HepG2 (cell line): Measurements from ENCODE around the gene MAGI1. TPM values are rescaled to one million over a fixed set of nuclear protein-coding genes. Genes with fewer than 3 reads are reported as not detected.

Source experiments
- ATAC-seq: fragments of 200-7000 bp; cut with Tn5 transposase; 3 replicates; pipeline ENCODE4 v1.9.1; 2020; ENCODE audit warnings: mild to moderate bottlenecking, moderate library complexity
- BruUV-seq: library from RNA; stranded (reverse); fragments of 400-500 nt; replicated peaks from 2 replicates; lab custom pipeline; 2021; lab: Mats Ljungman, UMichigan
- CTCF ChIA-PET: fragments of 300-600 bp; formaldehyde crosslinking; extraction: SDS; loops from one replicate; lab custom pipeline; 2021; ENCODE audit warnings: low total read pairs, inconsistent platforms, low intra/inter-chr PET ratio; lab: Yijun Ruan, JAX
- POLR2A ChIA-PET: fragments of 350-600 bp; sonication (Branson Sonifier 250); formaldehyde crosslinking; loops from one replicate; lab custom pipeline; 2020; ENCODE audit warnings: antibody characterized with exemption, inconsistent platforms; lab: Yijun Ruan, JAX
- DNase-seq: peaks from one replicate; pipeline ENCODE4 v3.0.0-alpha.2; 2015; ENCODE audit warnings: low spot score
- FAIRE-seq: peaks from 3 replicates; lab custom pipeline; 2011; peaks lifted over from hg19 to GRCh38; lab: Jason Lieb, UNC
- H2AFZ ChIP-seq: one replicate; pipeline ENCODE4 v1.6.1; 2011; ENCODE audit warnings: low read length, inconsistent platforms
- H3K27ac ChIP-seq: fragments of 300-600 bp; 3 replicates; pipeline ENCODE4 v1.8.0; 2011; ENCODE audit warnings: mixed run types, mild to moderate bottlenecking, mixed read lengths, low read length, inconsistent platforms; ENCODE audit not compliant: insufficient read depth; ENCODE audit errors: extremely low read length
- H3K27me3 ChIP-seq, 2 experiments: fragments of 200-600 bp in 1 of 2; 2 replicates in 1 of 2; 3 replicates in 1 of 2; pipeline versions ENCODE4 v1.6.0 to v1.8.0; 2011; ENCODE audit warnings: low read length in 2 of 2, mild to moderate bottlenecking in 2 of 2, moderate library complexity in 2 of 2, inconsistent platforms in 1 of 2; ENCODE audit not compliant: insufficient read depth in 2 of 2, control insufficient read depth in 1 of 2
- H3K36me3 ChIP-seq, 2 experiments: fragments of 200-600 bp in 1 of 2; replicated peaks in 1 of 2; 2 replicates in 1 of 2; 3 replicates in 1 of 2; pipeline versions ENCODE4 v1.5.1 to v1.8.0; 2011; ENCODE audit warnings: low read length in 2 of 2, inconsistent platforms in 1 of 2; ENCODE audit not compliant: insufficient read depth in 2 of 2, control insufficient read depth in 1 of 2
- H3K4me1 ChIP-seq: 2 replicates; pipeline ENCODE4 v1.5.1; 2012; ENCODE audit warnings: low read length, inconsistent platforms; ENCODE audit not compliant: insufficient read depth
- H3K4me2 ChIP-seq: 2 replicates; pipeline ENCODE4 v1.6.0; 2011; ENCODE audit warnings: low read depth, low read length, inconsistent platforms
- H3K4me3 ChIP-seq, 3 experiments: fragments of 200-600 bp in 1 of 3; sonication (generic), shearing (Covaris generic) in 1 of 3; replicated peaks in 1 of 3; 2 replicates each; pipeline ENCODE4 v1.5.1; 2011 to 2016; ENCODE audit warnings: low read length in 3 of 3, inconsistent platforms in 2 of 3, low read depth in 2 of 3, mild to moderate bottlenecking in 2 of 3, control low read depth in 1 of 3, mixed read lengths in 1 of 3; ENCODE audit not compliant: insufficient read depth in 1 of 3
- H3K79me2 ChIP-seq: one replicate; pipeline ENCODE4 v1.6.1; 2011; ENCODE audit warnings: low read length, inconsistent platforms; ENCODE audit not compliant: insufficient read depth
- H3K9ac ChIP-seq: 2 replicates; pipeline ENCODE4 v1.6.0; 2011; ENCODE audit warnings: mild to moderate bottlenecking, low read depth, low read length, inconsistent platforms; ENCODE audit not compliant: insufficient read depth
- H3K9me3 ChIP-seq: 2 replicates; pipeline ENCODE4 v1.5.1; 2012; ENCODE audit warnings: mild to moderate bottlenecking, low read length
- H4K20me1 ChIP-seq: 2 replicates; pipeline ENCODE4 v1.6.0; 2011; ENCODE audit warnings: inconsistent platforms, mild to moderate bottlenecking, low read length, moderate library complexity; ENCODE audit not compliant: insufficient read depth
- AGO2 ChIP-seq: fragments of 200-400 bp; formaldehyde crosslinking; optimal IDR thresholded peaks from 2 replicates; pipeline ENCODE3; 2017; ENCODE audit warnings: mild to moderate bottlenecking, low read depth, low read length, moderate library complexity
- BCL6 ChIP-seq: IDR thresholded peaks from 2 replicates; pipeline ENCODE4 v1.6.1; 2016; ENCODE audit warnings: missing genetic modification reagents, missing compliant biosample characterization
- CBFB ChIP-seq: sonication (generic); formaldehyde crosslinking; IDR thresholded peaks from 2 replicates; pipeline ENCODE4 v1.4.0; 2020; ENCODE audit warnings: missing genetic modification reagents
- FOXA1 ChIP-seq, 2 experiments: fragments of 450-650 bp in 1 of 2; sonication (generic) in 1 of 2; formaldehyde crosslinking in 1 of 2; IDR thresholded peaks; 2 replicates each; pipeline versions ENCODE4 v1.4.0 to v1.6.1; 2016 to 2020; ENCODE audit warnings: missing genetic modification reagents in 1 of 2
- GATAD2A ChIP-seq: IDR thresholded peaks from 2 replicates; pipeline ENCODE4 v1.6.1; 2016
- MAZ ChIP-seq, 2 experiments: sonication (generic) in 1 of 2; formaldehyde crosslinking in 1 of 2; IDR thresholded peaks; 2 replicates each; pipeline versions ENCODE4 v1.5.0 to v1.6.1; 2012 to 2020; ENCODE audit warnings: low read depth in 2 of 2, mild to moderate bottlenecking in 2 of 2, borderline replicate concordance in 1 of 2, improper control_type of control experiment in 1 of 2, low read length in 1 of 2, missing genetic modification reagents in 1 of 2, moderate library complexity in 1 of 2
- PAXIP1 ChIP-seq: sonication (generic); formaldehyde crosslinking; conservative IDR thresholded peaks from 2 replicates; pipeline ENCODE4 v1.4.0; 2020; ENCODE audit warnings: mild to moderate bottlenecking, missing genetic modification reagents, moderate library complexity
- SOX5 ChIP-seq: IDR thresholded peaks from 2 replicates; pipeline ENCODE4 v1.6.1; 2016; ENCODE audit warnings: borderline replicate concordance
- ZNF292 ChIP-seq: sonication (generic); formaldehyde crosslinking; IDR thresholded peaks from 2 replicates; pipeline ENCODE4 v1.8.1; 2022; ENCODE audit warnings: mild to moderate bottlenecking, low read depth, missing genetic modification reagents, borderline replicate concordance
- ZNF512B ChIP-seq: sonication (generic); formaldehyde crosslinking; IDR thresholded peaks from 2 replicates; pipeline ENCODE4 v1.5.1; 2020; ENCODE audit warnings: missing genetic modification reagents, mild to moderate bottlenecking, borderline replicate concordance
- ZNF710 ChIP-seq: sonication (generic); formaldehyde crosslinking; IDR thresholded peaks from 2 replicates; pipeline ENCODE4 v1.5.0; 2020; ENCODE audit warnings: mild to moderate bottlenecking, missing genetic modification reagents, borderline replicate concordance
- ZNF792 ChIP-seq: IDR thresholded peaks from 2 replicates; pipeline ENCODE4 v1.6.1; 2016
- WGBS: methylation state at CpG from one replicate; pipeline ENCODE4 v1.1.6; 2017; ENCODE audit warnings: low lambda C conversion rate; 5-methylcytosine and 5-hydroxymethylcytosine counted together
- in situ Hi-C: cut with HindIII; loops from 2 replicates; pipeline ENCODE4 v1.10.0; 2017; ENCODE audit warnings: low pct_unique_long_range_greater_than_20kb; ENCODE audit not compliant: extremely low pct_ligation_motif_present
- intact Hi-C: fragments of 100-400 bp; cut with micrococcal nuclease; formaldehyde crosslinking; loops from one replicate; pipeline ENCODE4 v1.10.0; 2022; ENCODE audit not compliant: unreplicated experiment
- polyA plus RNA-seq, 8 experiments: library from polyadenylated mRNA; depleted of rRNA in 3 of 8; stranded (reverse) in 7 of 8; unstranded in 1 of 8; fragments of >200 nt; fragmentation: Illumina TruSeq in 4 of 8; extraction: Trizol in 4 of 8; gene quantifications; 2 replicates each; pipeline versions ENCODE4 v1.2.1 to v1.2.3, GENCODE V29; 2011 to 2016; ENCODE audit warnings: low read depth in 4 of 8, missing spikeins in 1 of 8, mixed read lengths in 1 of 8; ENCODE audit not compliant: insufficient read depth in 1 of 8
- total RNA-seq, 5 experiments: library from RNA; depleted of rRNA; stranded (reverse); fragments of >200 nt; fragmentation: Illumina TruSeq; extraction: Trizol; gene quantifications; 2 replicates each; pipeline ENCODE4 v1.2.3, GENCODE V29; 2016; ENCODE audit warnings: low read depth in 1 of 5
- TF ChIP-seq, protein P1 (sequence below): sonication (generic); formaldehyde crosslinking; IDR thresholded peaks from 2 replicates; pipeline ENCODE4 v1.4.0; 2020; ENCODE audit warnings: missing genetic modification reagents

Gene MAGI1
- total and polyA plus RNA-seq, 2 of the 13 experiments (the other 11 are each of a cell fraction or from before 2014, with no cell fraction given) = 22.2 to 26.0 TPM

- no peaks in the 10 kb centered on the region for H3K9me3 ChIP-seq
- no peak overlapping the region for H3K4me3 ChIP-seq
- no peak for FAIRE-seq
- ATAC-seq = peak; percentile 76
- in situ Hi-C loops = no loop called here
- no peaks in the 10 kb centered on the region for H3K36me3 ChIP-seq
- 9% methylated on average over 3 of the region's 3 CpGs for WGBS
- H3K79me2 ChIP-seq = peaks cover 69% of the 10 kb centered on the region
- 0 out of 2 replicates have a peak overlapping the region, but pooled peaks have one; percentile 4 for H3K4me2 ChIP-seq
- CTCF ChIA-PET = no interaction called here
- no peak overlapping the region for H2AFZ ChIP-seq
- H3K4me1 ChIP-seq = peaks cover 23% of the 10 kb centered on the region
- intact Hi-C loops = no loop called here
- no peak overlapping the region for H3K9ac ChIP-seq
- peaks cover 22% of the 10 kb centered on the region for H4K20me1 ChIP-seq
- BruUV-seq = no TSS peak
- H3K27ac ChIP-seq = no peak overlapping the region
- POLR2A ChIA-PET = no interaction called here
- peak; percentile 24 for DNase-seq
- H3K27me3 ChIP-seq = no peaks in the 10 kb centered on the region
- TF ChIP-seq CBFB (CRISPR knock-in tag) = no peak
- TF ChIP-seq, protein P1, sequence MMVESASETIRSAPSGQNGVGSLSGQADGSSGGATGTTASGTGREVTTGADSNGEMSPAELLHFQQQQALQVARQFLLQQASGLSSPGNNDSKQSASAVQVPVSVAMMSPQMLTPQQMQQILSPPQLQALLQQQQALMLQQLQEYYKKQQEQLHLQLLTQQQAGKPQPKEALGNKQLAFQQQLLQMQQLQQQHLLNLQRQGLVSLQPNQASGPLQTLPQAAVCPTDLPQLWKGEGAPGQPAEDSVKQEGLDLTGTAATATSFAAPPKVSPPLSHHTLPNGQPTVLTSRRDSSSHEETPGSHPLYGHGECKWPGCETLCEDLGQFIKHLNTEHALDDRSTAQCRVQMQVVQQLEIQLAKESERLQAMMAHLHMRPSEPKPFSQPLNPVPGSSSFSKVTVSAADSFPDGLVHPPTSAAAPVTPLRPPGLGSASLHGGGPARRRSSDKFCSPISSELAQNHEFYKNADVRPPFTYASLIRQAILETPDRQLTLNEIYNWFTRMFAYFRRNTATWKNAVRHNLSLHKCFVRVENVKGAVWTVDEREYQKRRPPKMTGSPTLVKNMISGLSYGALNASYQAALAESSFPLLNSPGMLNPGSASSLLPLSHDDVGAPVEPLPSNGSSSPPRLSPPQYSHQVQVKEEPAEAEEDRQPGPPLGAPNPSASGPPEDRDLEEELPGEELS = 0 out of 2 replicates have a peak, but pooled peaks have one; percentile 55
- TF ChIP-seq SOX5 (CRISPR knock-in tag) = peak; percentile 77
- no peak for TF ChIP-seq AGO2
- no peak for TF ChIP-seq ZNF512B (CRISPR knock-in tag)
- TF ChIP-seq BCL6 (CRISPR knock-in tag) = peak; percentile 22; the same call in 1 of the 2 replicates
- 0 out of 2 replicates have a peak, but pooled peaks have one; percentile 12 for TF ChIP-seq PAXIP1 (CRISPR knock-in tag)
- peak; percentile 74; the same call in 1 of the 2 replicates for TF ChIP-seq ZNF710 (CRISPR knock-in tag)
- 0 out of 2 replicates have a peak, but pooled peaks have one; percentile 15 for TF ChIP-seq GATAD2A
- no peak for TF ChIP-seq MAZ (IDR thresholded peaks at IDR 0.05; ENCODE audit: borderline replicate concordance, low read depth, low read length)
- no peak for TF ChIP-seq MAZ (CRISPR knock-in tag; IDR thresholded peaks at IDR 0.05; ENCODE audit: low read depth)
- TF ChIP-seq ZNF292 (CRISPR knock-in tag) = peak; percentile 50; the same call in 1 of the 2 replicates
- TF ChIP-seq ZNF792 (CRISPR knock-in tag) = no peak
- no peak for TF ChIP-seq FOXA1 (IDR thresholded peaks at IDR 0.05)
- TF ChIP-seq FOXA1 (CRISPR knock-in tag; IDR thresholded peaks at IDR 0.05) = peak; percentile 64; the same call in 1 of the 2 replicates
These were observed 155.1 kb downstream of the MAGI1 start for GRCh38 chr3:65883613-65884012.
